BE2C (cell line): ENCODE measurements around the gene NDST1.

Experiments
- DNase-seq: peaks from one replicate; pipeline ENCODE4 v3.0.0-alpha.2; 2020
- H3K27me3 ChIP-seq: fragments of 250-450 bp; sonication (Bioruptor Pico); 2 replicates; pipeline ENCODE4 v1.5.1; 2020; ENCODE audit warnings: mild to moderate bottlenecking
- H3K36me3 ChIP-seq: fragments of 250-450 bp; sonication (Bioruptor Pico); 2 replicates; pipeline ENCODE4 v1.5.1; 2020; ENCODE audit warnings: mild to moderate bottlenecking
- H3K4me1 ChIP-seq: fragments of 250-450 bp; sonication (Bioruptor Pico); 2 replicates; pipeline ENCODE4 v1.5.1; 2020
- H3K4me3 ChIP-seq: 2 replicates; pipeline ENCODE4 v1.5.1; 2011; ENCODE audit warnings: low read depth, low read length
- H3K9me3 ChIP-seq: fragments of 250-450 bp; sonication (Bioruptor Pico); 2 replicates; pipeline ENCODE4 v1.5.1; 2020
- CTCF ChIP-seq: IDR thresholded peaks from 2 replicates; pipeline ENCODE4 v1.5.1; 2012; ENCODE audit warnings: mild to moderate bottlenecking, low read depth, low read length

The NDST1 gene

GRCh38 chr5:150540042-150540441, 32.1 kb downstream of the NDST1 start:
- no peak for DNase-seq
- H3K4me1 ChIP-seq, result no peaks in the 10 kb centered on the region
- H3K9me3 ChIP-seq, result no peaks in the 10 kb centered on the region
- TF ChIP-seq CTCF, result 0 out of 2 replicates have a peak, but pooled peaks have one; percentile 2
- no peaks in the 10 kb centered on the region for H3K27me3 ChIP-seq
- H3K4me3 ChIP-seq, result no peak overlapping the region
- H3K36me3 ChIP-seq, result peaks cover 44% of the 10 kb centered on the region

GRCh38 chr5:150540615-150541396, 32.9 kb downstream of the NDST1 start:
- no peak for TF ChIP-seq CTCF
- no peaks in the 10 kb centered on the region for H3K9me3 ChIP-seq
- no peaks in the 10 kb centered on the region for H3K4me1 ChIP-seq
- DNase-seq, result no peak
- H3K27me3 ChIP-seq, result no peaks in the 10 kb centered on the region
- peaks cover 40% of the 10 kb centered on the region for H3K36me3 ChIP-seq
- H3K4me3 ChIP-seq, result no peak overlapping the region

GRCh38 chr5:150541397-150541675, 33.4 kb downstream of the NDST1 start:
- Histone ChIP-seq H3K27me3 (no peaks in the 10 kb centered on the region), H3K36me3 (peaks cover 37% of the 10 kb centered on the region), H3K4me3 (no peak overlapping the region), H3K9me3 (no peaks in the 10 kb centered on the region), H3K4me1 (no peaks in the 10 kb centered on the region)
- TF ChIP-seq CTCF, result no peak
- DNase-seq, result no peak

GRCh38 chr5:150541895-150542294, 34.0 kb downstream of the NDST1 start:
- TF ChIP-seq CTCF, result no peak
- Histone ChIP-seq H3K4me3 (no peak overlapping the region), H3K36me3 (peaks cover 33% of the 10 kb centered on the region), H3K9me3 (no peaks in the 10 kb centered on the region), H3K4me1 (no peaks in the 10 kb centered on the region), H3K27me3 (no peaks in the 10 kb centered on the region)
- DNase-seq, result no peak

- Histone ChIP-seq H3K36me3 (peaks cover 37% of the 10 kb centered on the region), H3K9me3 (no peaks in the 10 kb centered on the region), H3K27me3 (no peaks in the 10 kb centered on the region), H3K4me3 (no peak overlapping the region), H3K4me1 (no peaks in the 10 kb centered on the region)
- no peak for TF ChIP-seq CTCF
- no peak for DNase-seq
Observed at GRCh38 chr5:150542933-150543445, 35.1 kb downstream of the NDST1 start.

GRCh38 chr5:150544611-150545219, 36.8 kb downstream of the NDST1 start:
- Histone ChIP-seq H3K9me3 (no peaks in the 10 kb centered on the region), H3K4me3 (no peak overlapping the region), H3K27me3 (no peaks in the 10 kb centered on the region), H3K4me1 (no peaks in the 10 kb centered on the region), H3K36me3 (peaks cover 36% of the 10 kb centered on the region)
- peak; percentile 93 for TF ChIP-seq CTCF
- peak; percentile 88 for DNase-seq
